Neuronal stem cell (in vitro differentiated cells): ENCODE results near the gene ZNF33B.

ENCODE experiments used
- DNase-seq: peaks from one replicate; pipeline ENCODE4 v3.0.0-alpha.2; 2013; ENCODE audit warnings: low spot score
- H2AFZ ChIP-seq: one replicate; pipeline ENCODE4 v1.6.1; 2013; ENCODE audit warnings: mild to moderate bottlenecking, low read length, inconsistent platforms
- H2AK5ac ChIP-seq: 2 replicates; pipeline ENCODE4 v1.6.1; 2013; ENCODE audit warnings: low read depth, mild to moderate bottlenecking, inconsistent platforms, low read length, moderate library complexity, mixed read lengths
- H2BK120ac ChIP-seq: 2 replicates; pipeline ENCODE4 v1.6.1; 2013; ENCODE audit warnings: low read depth, mild to moderate bottlenecking, inconsistent platforms, low read length, moderate library complexity, mixed read lengths
- H2BK12ac ChIP-seq: one replicate; pipeline ENCODE4 v1.6.1; 2013; ENCODE audit warnings: low read length, inconsistent platforms
- H2BK15ac ChIP-seq: 2 replicates; pipeline ENCODE4 v1.6.1; 2013; ENCODE audit warnings: mild to moderate bottlenecking, low read length, inconsistent platforms, mixed read lengths
- H2BK5ac ChIP-seq: one replicate; pipeline ENCODE4 v1.6.1; 2013; ENCODE audit warnings: inconsistent platforms, mild to moderate bottlenecking, low read length, moderate library complexity
- H3K14ac ChIP-seq: one replicate; pipeline ENCODE4 v1.6.1; 2013; ENCODE audit warnings: low read length, inconsistent platforms
- H3K18ac ChIP-seq: 2 replicates; pipeline ENCODE4 v1.6.1; 2013; ENCODE audit warnings: low read length, inconsistent platforms
- H3K23ac ChIP-seq: 2 replicates; pipeline ENCODE4 v1.6.1; 2013; ENCODE audit warnings: low read depth, mild to moderate bottlenecking, mixed read lengths, low read length, inconsistent platforms; ENCODE audit not compliant: poor library complexity
- H3K27ac ChIP-seq: replicated peaks from 3 replicates; pipeline ENCODE4 v1.5.1; 2013; ENCODE audit warnings: low read length, inconsistent platforms
- H3K27me3 ChIP-seq, 3 experiments: 2 replicates each; pipeline ENCODE4 v1.6.1; 2013; ENCODE audit warnings: low read length in 3 of 3, mild to moderate bottlenecking in 2 of 3, inconsistent platforms in 1 of 3, low read depth in 1 of 3, mixed read lengths in 1 of 3, moderate library complexity in 1 of 3; ENCODE audit not compliant: control insufficient read depth in 3 of 3, insufficient read depth in 3 of 3
- H3K36me3 ChIP-seq, 2 donors: replicated peaks in 1 of 2; 2 replicates each; pipeline ENCODE4 v1.6.1; 2013; ENCODE audit warnings: low read length in 2 of 2; ENCODE audit not compliant: control insufficient read depth in 2 of 2, insufficient read depth in 2 of 2
- H3K4ac ChIP-seq: 2 replicates; pipeline ENCODE4 v1.6.1; 2013; ENCODE audit warnings: inconsistent platforms, mild to moderate bottlenecking, low read length, moderate library complexity
- H3K4me1 ChIP-seq, 2 donors: 1 replicate in 1 of 2; 2 replicates in 1 of 2; pipeline ENCODE4 v1.6.1; 2013; ENCODE audit warnings: low read length in 2 of 2, low read depth in 1 of 2; ENCODE audit not compliant: control insufficient read depth in 2 of 2, insufficient read depth in 1 of 2
- H3K4me2 ChIP-seq: one replicate; pipeline ENCODE4 v1.6.1; 2013; ENCODE audit warnings: mild to moderate bottlenecking, low read length, inconsistent platforms; ENCODE audit not compliant: insufficient read depth, poor library complexity, severe bottlenecking
- H3K4me3 ChIP-seq, 2 donors: 2 replicates each; pipeline ENCODE4 v1.5.1; 2013; ENCODE audit warnings: low read length in 2 of 2, mild to moderate bottlenecking in 2 of 2, inconsistent platforms in 1 of 2, moderate library complexity in 1 of 2
- H3K79me1 ChIP-seq: one replicate; pipeline ENCODE4 v1.6.1; 2013; ENCODE audit warnings: low read depth, mild to moderate bottlenecking, inconsistent platforms, low read length, moderate library complexity
- H3K9ac ChIP-seq: one replicate; pipeline ENCODE4 v1.6.1; 2013; ENCODE audit warnings: mild to moderate bottlenecking, low read depth, low read length, inconsistent platforms; ENCODE audit not compliant: poor library complexity
- H3K9me3 ChIP-seq, 2 donors: replicated peaks in 1 of 2; 2 replicates each; pipeline versions ENCODE3 to v1.6.1; 2013; ENCODE audit warnings: low read length in 2 of 2, mild to moderate bottlenecking in 2 of 2, inconsistent platforms in 1 of 2, low read depth in 1 of 2, mixed read lengths in 1 of 2, moderate library complexity in 1 of 2; ENCODE audit not compliant: control insufficient read depth in 2 of 2, insufficient read depth in 1 of 2
- H4K8ac ChIP-seq: one replicate; pipeline ENCODE4 v1.6.1; 2013; ENCODE audit warnings: low read depth, mild to moderate bottlenecking, inconsistent platforms, low read length, moderate library complexity
- H4K91ac ChIP-seq: one replicate; pipeline ENCODE4 v1.6.1; 2013; ENCODE audit warnings: low read length, low read depth, mild to moderate bottlenecking, inconsistent platforms; ENCODE audit not compliant: poor library complexity
- WGBS, 2 donors: extraction: QIAGEN DNeasy Blood & Tissue Kit; methylation state at CpG; one replicate each; pipeline ENCODE4 v1.1.7; 2013; ENCODE audit warnings: missing lambda C conversion rate in 2 of 2, mixed read lengths in 1 of 2; ENCODE audit not compliant: insufficient read length in 2 of 2, insufficient replicate concordance in 1 of 2; ENCODE audit errors: extremely low coverage in 2 of 2; 5-methylcytosine and 5-hydroxymethylcytosine counted together

ZNF33B gene

DNA sequence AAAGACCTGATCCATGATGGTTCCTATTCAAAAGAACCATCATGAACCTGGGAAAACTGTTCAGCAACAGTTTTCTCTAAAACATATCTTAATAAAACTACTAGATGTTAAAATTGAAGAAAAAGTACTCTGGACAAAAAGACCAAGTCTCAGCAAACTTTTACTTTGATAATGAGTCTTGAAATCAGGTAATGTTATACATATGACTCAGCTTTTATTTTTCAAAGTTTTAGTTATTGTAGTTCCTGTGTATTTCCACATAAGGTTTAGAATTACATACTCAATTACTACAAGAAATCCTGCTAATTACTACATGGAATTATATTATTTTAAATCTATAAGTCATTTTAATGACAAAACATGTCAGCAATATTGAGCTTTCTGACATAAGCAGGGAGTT lies 42.2 kb downstream of the ZNF33B start:
- Histone ChIP-seq H3K23ac (no peak overlapping the region), H3K14ac (no peak overlapping the region), H3K27me3 (no peaks in the 10 kb centered on the region), H2BK12ac (no peak overlapping the region), H2AK5ac (no peak overlapping the region), H4K8ac (no peak overlapping the region), H2BK15ac (no peak overlapping the region), H3K36me3 (peaks cover 14 to 47% of the 10 kb centered on the region in 2 donors), H3K4me1 (no peaks in the 10 kb centered on the region), H3K9ac (no peak overlapping the region), H3K9me3 (peaks cover 12 to 44% of the 10 kb centered on the region in 2 donors), H3K79me1 (no peaks in the 10 kb centered on the region), H3K27ac (no peak overlapping the region), H3K4me3 (no peak overlapping the region), H3K4me2 (no peak overlapping the region), H2AFZ (no peak overlapping the region), H3K4ac (no peak overlapping the region), H3K18ac (no peak overlapping the region), H4K91ac (no peak overlapping the region), H2BK120ac (no peak overlapping the region), H2BK5ac (no peak overlapping the region)
- no peak for DNase-seq

DNA sequence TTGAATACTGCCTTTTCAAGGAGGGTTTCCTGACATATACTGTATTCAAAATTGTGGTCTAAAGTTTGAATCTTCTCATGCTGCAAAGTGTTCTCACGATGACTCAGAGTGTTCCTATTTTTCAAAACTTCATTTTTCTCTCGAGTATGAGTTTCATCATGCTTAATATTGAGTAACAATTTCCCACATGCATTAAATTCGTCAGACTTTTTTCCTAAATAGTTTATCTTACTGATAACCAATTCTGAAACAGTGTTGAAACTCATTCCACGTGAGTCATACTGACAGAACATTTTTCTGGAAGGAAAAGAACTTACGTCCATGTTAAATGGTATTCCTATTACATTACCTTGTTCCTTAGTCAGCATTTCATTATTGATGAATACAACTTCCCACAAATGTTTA lies 44.1 kb downstream of the ZNF33B start:
- peaks cover 17 to 45% of the 10 kb centered on the region in 2 donors for H3K36me3 ChIP-seq

GRCh38 chr10:42593284-42593683 lies 45.1 kb downstream of the ZNF33B start:
- no peaks in the 10 kb centered on the region for H3K4me1 ChIP-seq
- no peak overlapping the region for H2BK12ac ChIP-seq
- no peak overlapping the region for H2BK15ac ChIP-seq
- no peak overlapping the region for H3K9ac ChIP-seq
- H3K4me3 ChIP-seq, result no peak overlapping the region
- no peak overlapping the region for H3K4ac ChIP-seq
- no peak overlapping the region for H4K8ac ChIP-seq
- peaks cover 17 to 52% of the 10 kb centered on the region in 2 donors for H3K36me3 ChIP-seq
- no peak overlapping the region for H3K23ac ChIP-seq
- no peak overlapping the region for H3K27ac ChIP-seq
- no peak for DNase-seq
- H3K4me2 ChIP-seq, result no peak overlapping the region
- H3K14ac ChIP-seq, result no peak overlapping the region
- no peak overlapping the region for H2AFZ ChIP-seq
- H2AK5ac ChIP-seq, result no peak overlapping the region
- H4K91ac ChIP-seq, result no peak overlapping the region
- WGBS, 2 donors, result no CpG with 5 or more reads among the region's 1 CpG
- no peak overlapping the region for H3K18ac ChIP-seq
- no peak overlapping the region for H2BK5ac ChIP-seq
- peaks cover 16 to 47% of the 10 kb centered on the region in 2 donors for H3K9me3 ChIP-seq
- H2BK120ac ChIP-seq, result no peak overlapping the region
- no peaks in the 10 kb centered on the region for H3K27me3 ChIP-seq
- no peaks in the 10 kb centered on the region for H3K79me1 ChIP-seq

More for the DNA sequence above, 44.1 kb downstream of the ZNF33B start:
- no peak overlapping the region for H4K8ac ChIP-seq
- no peak overlapping the region for H2BK15ac ChIP-seq
- H3K4me2 ChIP-seq, result no peak overlapping the region
- H4K91ac ChIP-seq, result no peak overlapping the region
- H3K27ac ChIP-seq, result no peak overlapping the region
- no peaks in the 10 kb centered on the region for H3K27me3 ChIP-seq
- H2BK5ac ChIP-seq, result no peak overlapping the region
- no peak overlapping the region for H2AFZ ChIP-seq
- no peak overlapping the region for H2BK12ac ChIP-seq
- peaks cover 16 to 47% of the 10 kb centered on the region in 2 donors for H3K9me3 ChIP-seq
- WGBS, 2 donors, result no CpG with 5 or more reads among the region's 5 CpGs
- no peak overlapping the region for H3K18ac ChIP-seq
- no peak overlapping the region for H3K4ac ChIP-seq
- H3K9ac ChIP-seq, result no peak overlapping the region
- no peaks in the 10 kb centered on the region for H3K79me1 ChIP-seq
- no peak overlapping the region for H3K14ac ChIP-seq
- no peak overlapping the region for H2AK5ac ChIP-seq
- no peak overlapping the region for H3K23ac ChIP-seq
- no peaks in the 10 kb centered on the region for H3K4me1 ChIP-seq
- DNase-seq, result no peak
- no peak overlapping the region for H3K4me3 ChIP-seq
- no peak overlapping the region for H2BK120ac ChIP-seq

DNA sequence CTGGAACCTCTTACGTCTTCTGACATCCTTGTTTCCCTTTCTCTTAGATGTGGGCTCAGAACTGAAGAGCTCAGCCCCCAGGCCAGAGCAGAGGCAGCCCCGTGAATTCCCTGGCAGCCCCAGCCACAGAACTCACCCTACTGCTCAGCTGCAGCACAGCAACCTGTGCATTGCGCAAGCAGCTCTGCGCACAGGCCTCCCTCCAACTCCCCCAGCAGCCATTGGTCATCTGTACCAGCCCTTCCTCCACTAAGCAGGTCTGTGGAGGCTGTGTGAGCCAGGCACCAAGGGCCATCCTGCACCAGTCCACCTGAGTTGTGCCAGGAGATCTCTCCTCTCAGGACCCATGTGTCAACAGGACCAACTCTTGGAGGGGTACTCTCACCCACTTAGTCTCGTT lies 54.5 kb downstream of the ZNF33B start:
- peaks cover 5 to 15% of the 10 kb centered on the region in 2 donors for H3K36me3 ChIP-seq
- no peak overlapping the region for H2AFZ ChIP-seq
- H2BK12ac ChIP-seq, result no peak overlapping the region
- H2BK120ac ChIP-seq, result no peak overlapping the region
- H3K27ac ChIP-seq, result no peak overlapping the region
- H3K4me1 ChIP-seq, result no peaks in the 10 kb centered on the region
- no peak overlapping the region for H2BK5ac ChIP-seq
- H3K4me2 ChIP-seq, result no peak overlapping the region
- no peak overlapping the region for H3K14ac ChIP-seq
- no peak overlapping the region for H3K9ac ChIP-seq
- H2AK5ac ChIP-seq, result no peak overlapping the region
- H4K8ac ChIP-seq, result no peak overlapping the region
- H3K4ac ChIP-seq, result no peak overlapping the region
- peaks cover 0 to 16% of the 10 kb centered on the region in 2 donors for H3K9me3 ChIP-seq
- H2BK15ac ChIP-seq, result no peak overlapping the region
- no peaks in the 10 kb centered on the region for H3K79me1 ChIP-seq
- no peak overlapping the region for H3K18ac ChIP-seq
- no peak overlapping the region for H3K23ac ChIP-seq
- H4K91ac ChIP-seq, result no peak overlapping the region
- no peaks in the 10 kb centered on the region for H3K27me3 ChIP-seq
- no CpG with 5 or more reads among the region's 5 CpGs for whole genome bisulfite sequencing, 2 donors
- no peak for DNase-seq
- peak overlapping the region in 1 of 2 donors; percentile 4 for H3K4me3 ChIP-seq
